CD8-positive, alpha-beta memory T cell (primary cell): ENCODE results near the gene DGCR6. TPM values are rescaled to one million over a fixed set of nuclear protein-coding genes. Genes with fewer than 3 reads are reported as not detected.
"Not testable (repeated sequence)": the region's sequence is repeated elsewhere in the genome, so short reads cannot be mapped to it uniquely, and the experiment has no call there.

Source experiments
- CTCF ChIA-PET: fragments of 350-600 bp; sonication (Branson Sonifier 250); formaldehyde crosslinking; loops from one replicate; lab custom pipeline; 2021; ENCODE audit warnings: antibody characterized with exemption; lab: Charles Lee
- POLR2A ChIA-PET: fragments of 350-600 bp; sonication (Branson Sonifier 250); formaldehyde crosslinking; loops from one replicate; lab custom pipeline; 2021; ENCODE audit warnings: antibody characterized with exemption; lab: Charles Lee
- DNase-seq, 5 donors: peaks; one replicate each; pipeline versions ENCODE4 v3.0.0 to v3.0.0-alpha.2; 2020 to 2022; ENCODE audit warnings: mixed read lengths in 1 of 5
- H3K27ac ChIP-seq: one replicate; pipeline ENCODE4 v1.7.0; 2013; ENCODE audit warnings: low read depth, mild to moderate bottlenecking, low read length, moderate library complexity
- H3K27me3 ChIP-seq: 2 replicates; pipeline ENCODE4 v1.7.0; 2013; ENCODE audit warnings: low read length, mild to moderate bottlenecking; ENCODE audit not compliant: insufficient read depth, poor library complexity, severe bottlenecking
- H3K36me3 ChIP-seq: 2 replicates; pipeline ENCODE4 v1.7.0; 2013; ENCODE audit warnings: mild to moderate bottlenecking, low read length, moderate library complexity; ENCODE audit not compliant: insufficient read depth
- H3K4me1 ChIP-seq: 2 replicates; pipeline ENCODE4 v1.7.0; 2013; ENCODE audit warnings: mild to moderate bottlenecking, low read length, moderate library complexity; ENCODE audit not compliant: insufficient read depth
- H3K4me3 ChIP-seq: 2 replicates; pipeline ENCODE4 v1.7.0; 2013; ENCODE audit warnings: mild to moderate bottlenecking, low read length
- H3K9me3 ChIP-seq: 2 replicates; pipeline ENCODE4 v1.7.0; 2013; ENCODE audit warnings: mild to moderate bottlenecking, low read length
- H3K27ac Mint-ChIP-seq, 8 donors: one replicate each; pipeline ENCODE4 v1.8.0; 2020 to 2021; ENCODE audit warnings: mixed read lengths in 8 of 8, mild to moderate bottlenecking in 6 of 8, inconsistent platforms in 3 of 8, moderate library complexity in 3 of 8
- H3K27me3 Mint-ChIP-seq, 2 donors: one replicate each; pipeline ENCODE4 v1.8.0; 2020 to 2021; ENCODE audit warnings: mixed read lengths in 2 of 2, mild to moderate bottlenecking in 1 of 2, moderate library complexity in 1 of 2
- H3K36me3 Mint-ChIP-seq, 3 donors: one replicate each; pipeline ENCODE4 v1.8.0; 2020 to 2021; ENCODE audit warnings: mixed read lengths in 3 of 3, inconsistent platforms in 1 of 3, mild to moderate bottlenecking in 1 of 3
- H3K4me1 Mint-ChIP-seq, 3 donors: one replicate each; pipeline ENCODE4 v1.8.0; 2020 to 2021; ENCODE audit warnings: mixed read lengths in 3 of 3, inconsistent platforms in 1 of 3, mild to moderate bottlenecking in 1 of 3
- H3K4me3 Mint-ChIP-seq, 7 donors: one replicate each; pipeline ENCODE4 v1.8.0; 2020 to 2021; ENCODE audit warnings: mixed read lengths in 7 of 7, mild to moderate bottlenecking in 6 of 7, moderate library complexity in 4 of 7, inconsistent platforms in 2 of 7
- H3K9me3 Mint-ChIP-seq, 5 donors: one replicate each; pipeline ENCODE4 v1.8.0; 2020 to 2022; ENCODE audit warnings: mixed read lengths in 5 of 5, mild to moderate bottlenecking in 3 of 5, moderate library complexity in 2 of 5, inconsistent platforms in 1 of 5
- polyA plus RNA-seq: library from polyadenylated mRNA; unstranded; fragments of 300-500 nt; fragmentation: Illumina TruSeq; gene quantifications from one replicate; pipeline ENCODE4 v1.2.3, GENCODE V29; 2021
- total RNA-seq, 2 experiments: library from RNA; stranded (reverse); gene quantifications; one replicate each; pipeline ENCODE4 v1.2.3, GENCODE V29; 2021

Gene DGCR6
- total and polyA plus RNA-seq, 3 experiments from 2014 or later = 1.2 to 1.5 (median 1.4) TPM

DNA sequence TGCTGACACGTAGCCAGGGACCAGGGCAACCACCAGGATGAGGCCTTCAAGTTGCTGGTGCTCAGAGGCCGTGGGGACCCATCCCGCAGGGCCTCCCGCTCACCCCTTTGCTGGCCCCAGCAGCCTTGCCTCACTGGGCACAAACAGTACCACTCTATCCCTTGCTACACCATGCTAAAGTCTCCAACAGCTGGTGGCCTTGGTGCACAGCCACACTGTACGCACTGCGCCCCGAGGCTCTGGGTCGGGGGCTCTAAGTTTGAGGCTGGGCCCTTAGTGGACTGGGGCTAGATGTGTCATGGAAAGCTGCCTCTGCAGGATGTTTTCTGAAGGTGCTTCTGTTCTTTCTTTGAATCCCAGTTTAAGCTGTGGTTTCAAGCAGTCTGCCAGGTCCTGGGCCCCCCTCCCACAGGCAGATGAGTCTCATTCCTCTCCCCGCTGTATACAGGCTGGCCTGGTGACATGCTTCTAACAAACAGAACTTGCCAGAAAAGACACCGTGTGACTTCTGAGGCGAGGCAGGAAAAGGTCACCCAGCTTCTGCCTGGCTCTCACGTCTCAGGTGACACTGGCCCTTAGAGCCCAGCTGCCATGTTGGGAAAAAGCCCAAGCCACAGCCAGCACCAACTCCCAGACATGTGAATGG, 14.3 kb downstream of the DGCR6 start:
- H3K27me3 Mint-ChIP-seq, H3K4me1 Mint-ChIP-seq, CTCF ChIA-PET, H3K27ac ChIP-seq, H3K4me3 Mint-ChIP-seq, H3K9me3 Mint-ChIP-seq, H3K36me3 ChIP-seq, H3K4me3 ChIP-seq, H3K9me3 ChIP-seq, H3K27me3 ChIP-seq, POLR2A ChIA-PET, H3K36me3 Mint-ChIP-seq, H3K27ac Mint-ChIP-seq, DNase-seq, H3K4me1 ChIP-seq: not testable (repeated sequence)

- ChIA-PET POLR2A (no interaction called here), CTCF (no interaction called here)
- H3K4me3 ChIP-seq = no peak overlapping the region
- Mint-ChIP-seq H3K9me3 (no peaks in the 10 kb centered on the region), H3K27ac (no peak overlapping the region), H3K36me3 (no peaks in the 10 kb centered on the region), H3K4me3 (no peak overlapping the region), H3K27me3 (no peaks in the 10 kb centered on the region), H3K4me1 (no peaks in the 10 kb centered on the region)
- no peaks in the 10 kb centered on the region for H3K4me1 ChIP-seq
- H3K27me3 ChIP-seq = no peaks in the 10 kb centered on the region
- no peak overlapping the region for H3K27ac ChIP-seq
- no peaks in the 10 kb centered on the region for H3K9me3 ChIP-seq
- DNase-seq = no peak
- no peaks in the 10 kb centered on the region for H3K36me3 ChIP-seq
Measured at GRCh38 chr22:18925368-18926064, 19.4 kb downstream of the DGCR6 start.

GRCh38 chr22:18927020-18927419, 20.9 kb downstream of the DGCR6 start:
- H3K36me3 Mint-ChIP-seq = no peaks in the 10 kb centered on the region
- no peak overlapping the region for H3K27ac ChIP-seq
- no peaks in the 10 kb centered on the region for H3K9me3 ChIP-seq
- ChIA-PET CTCF (no interaction called here), POLR2A (no interaction called here)
- no peaks in the 10 kb centered on the region for H3K4me1 ChIP-seq
- H3K4me3 Mint-ChIP-seq = no peak overlapping the region
- no peak overlapping the region for H3K27ac Mint-ChIP-seq
- H3K4me1 Mint-ChIP-seq = no peaks in the 10 kb centered on the region
- DNase-seq = no peak
- no peaks in the 10 kb centered on the region for H3K36me3 ChIP-seq
- no peaks in the 10 kb centered on the region for H3K27me3 Mint-ChIP-seq
- H3K9me3 Mint-ChIP-seq = no peaks in the 10 kb centered on the region
- no peaks in the 10 kb centered on the region for H3K27me3 ChIP-seq
- no peak overlapping the region for H3K4me3 ChIP-seq

DNA sequence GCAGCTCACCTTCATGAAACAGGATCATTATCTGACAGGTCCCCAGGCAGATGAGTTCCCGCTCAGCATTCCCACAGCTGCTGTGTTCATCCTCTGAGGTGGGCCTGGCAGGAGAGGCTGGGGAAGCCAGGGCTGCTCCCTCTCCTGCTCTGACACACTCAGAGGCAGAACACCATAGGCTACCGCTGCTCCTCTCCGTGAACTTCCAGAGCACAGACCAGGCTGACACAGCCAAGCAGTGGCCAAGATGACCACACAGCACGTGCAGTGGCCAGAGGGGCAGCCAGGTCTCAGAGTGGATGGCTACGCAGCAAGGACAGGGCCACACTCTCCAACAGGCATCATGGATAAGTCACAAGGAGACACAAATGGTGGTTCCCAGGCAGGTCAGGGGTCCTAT, 21.5 kb downstream of the DGCR6 start:
- Mint-ChIP-seq H3K36me3 (no peaks in the 10 kb centered on the region), H3K4me1 (no peaks in the 10 kb centered on the region), H3K4me3 (no peak overlapping the region), H3K27me3 (no peaks in the 10 kb centered on the region), H3K27ac (no peak overlapping the region), H3K9me3 (no peaks in the 10 kb centered on the region)
- POLR2A ChIA-PET = no interaction called here
- no peak overlapping the region for H3K4me3 ChIP-seq
- H3K27me3 ChIP-seq = no peaks in the 10 kb centered on the region
- CTCF ChIA-PET = no interaction called here
- H3K9me3 ChIP-seq = no peaks in the 10 kb centered on the region
- H3K27ac ChIP-seq = no peak overlapping the region
- H3K4me1 ChIP-seq = no peaks in the 10 kb centered on the region
- DNase-seq = no peak
- H3K36me3 ChIP-seq = no peaks in the 10 kb centered on the region

DNA sequence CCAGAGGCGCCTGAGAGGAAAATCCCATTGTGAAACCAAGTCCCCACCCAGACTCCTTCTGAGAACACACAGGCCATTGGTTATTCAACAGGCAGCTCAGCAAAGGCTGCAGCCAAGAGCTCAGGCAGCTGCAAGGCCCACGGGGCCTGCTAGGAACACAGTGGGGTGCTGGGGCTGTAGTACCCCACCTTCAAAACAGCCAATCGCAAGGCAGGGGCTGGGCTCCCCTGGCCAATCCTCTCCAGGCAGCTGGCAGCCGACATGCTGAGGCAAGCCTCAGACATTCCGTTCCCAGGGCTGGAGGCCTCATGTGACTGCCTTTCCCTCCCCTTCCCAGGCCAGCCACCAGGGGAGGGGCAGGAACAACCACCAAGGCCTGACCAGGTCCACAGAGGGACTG, 23.3 kb downstream of the DGCR6 start:
- Histone ChIP-seq H3K27me3 (no peaks in the 10 kb centered on the region), H3K9me3 (no peaks in the 10 kb centered on the region), H3K4me3 (no peak overlapping the region), H3K27ac (no peak overlapping the region), H3K36me3 (no peaks in the 10 kb centered on the region), H3K4me1 (no peaks in the 10 kb centered on the region)
- Mint-ChIP-seq H3K27me3 (no peaks in the 10 kb centered on the region), H3K4me3 (no peak overlapping the region), H3K4me1 (no peaks in the 10 kb centered on the region), H3K27ac (no peak overlapping the region), H3K36me3 (no peaks in the 10 kb centered on the region), H3K9me3 (no peaks in the 10 kb centered on the region)
- ChIA-PET CTCF (no interaction called here), POLR2A (no interaction called here)
- DNase-seq = no peak

GRCh38 chr22:18931905-18932652, 26.0 kb downstream of the DGCR6 start:
- Histone ChIP-seq H3K4me1 (no peaks in the 10 kb centered on the region), H3K9me3 (no peaks in the 10 kb centered on the region), H3K27ac (no peak overlapping the region), H3K4me3 (no peak overlapping the region), H3K36me3 (no peaks in the 10 kb centered on the region), H3K27me3 (no peaks in the 10 kb centered on the region)
- Mint-ChIP-seq H3K27me3 (no peaks in the 10 kb centered on the region), H3K9me3 (no peaks in the 10 kb centered on the region), H3K36me3 (no peaks in the 10 kb centered on the region), H3K27ac (no peak overlapping the region), H3K4me3 (no peak overlapping the region), H3K4me1 (no peaks in the 10 kb centered on the region)
- ChIA-PET CTCF (no interaction called here), POLR2A (no interaction called here)
- DNase-seq = no peak

DNA sequence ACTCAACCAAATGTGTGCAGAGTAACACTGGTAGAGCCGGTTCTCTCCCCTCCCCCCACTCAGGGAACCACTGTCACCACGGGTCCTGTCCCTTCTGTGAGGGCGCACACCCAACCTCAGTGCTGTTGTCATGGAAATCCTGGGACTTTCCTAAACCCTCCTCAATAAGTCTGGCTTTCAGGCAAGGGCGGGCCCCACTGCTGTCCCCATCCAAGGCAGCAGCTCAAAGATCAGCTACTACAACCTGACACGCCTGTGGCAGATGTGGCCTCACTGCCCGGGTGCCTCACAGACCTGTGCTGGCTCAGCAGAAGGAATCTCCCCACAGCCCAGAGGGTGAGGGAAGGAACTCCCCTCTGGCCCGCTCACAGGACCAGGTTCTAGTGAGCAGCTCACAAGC, 27.8 kb downstream of the DGCR6 start:
- Histone ChIP-seq H3K27ac (no peak overlapping the region), H3K4me3 (no peak overlapping the region), H3K4me1 (no peaks in the 10 kb centered on the region), H3K36me3 (no peaks in the 10 kb centered on the region), H3K9me3 (no peaks in the 10 kb centered on the region), H3K27me3 (no peaks in the 10 kb centered on the region)
- DNase-seq = no peak
- no peak overlapping the region for H3K27ac Mint-ChIP-seq
- H3K27me3 Mint-ChIP-seq = no peaks in the 10 kb centered on the region
- no peak overlapping the region for H3K4me3 Mint-ChIP-seq
- no peaks in the 10 kb centered on the region for H3K36me3 Mint-ChIP-seq
- no peaks in the 10 kb centered on the region for H3K4me1 Mint-ChIP-seq
- H3K9me3 Mint-ChIP-seq = no peaks in the 10 kb centered on the region
- POLR2A ChIA-PET = no interaction called here
- CTCF ChIA-PET = no interaction called here

- H3K4me3 Mint-ChIP-seq, H3K27me3 Mint-ChIP-seq, H3K4me1 ChIP-seq, POLR2A ChIA-PET, H3K4me1 Mint-ChIP-seq, H3K27ac ChIP-seq, CTCF ChIA-PET, H3K36me3 ChIP-seq, H3K27ac Mint-ChIP-seq, H3K9me3 Mint-ChIP-seq, DNase-seq, H3K27me3 ChIP-seq, H3K4me3 ChIP-seq, H3K36me3 Mint-ChIP-seq, H3K9me3 ChIP-seq: not testable (repeated sequence)
Measured at GRCh38 chr22:18934688-18935087, 28.6 kb downstream of the DGCR6 start.
